ENCODE results near the gene SLC5A3. TPM values are rescaled to one million over a fixed set of nuclear protein-coding genes. Genes with fewer than 3 reads are reported as not detected.

The SLC5A3 gene
- total and polyA plus RNA-seq, 10 donors: 1.1 to 22.3 (median 10.5) TPM

DNA sequence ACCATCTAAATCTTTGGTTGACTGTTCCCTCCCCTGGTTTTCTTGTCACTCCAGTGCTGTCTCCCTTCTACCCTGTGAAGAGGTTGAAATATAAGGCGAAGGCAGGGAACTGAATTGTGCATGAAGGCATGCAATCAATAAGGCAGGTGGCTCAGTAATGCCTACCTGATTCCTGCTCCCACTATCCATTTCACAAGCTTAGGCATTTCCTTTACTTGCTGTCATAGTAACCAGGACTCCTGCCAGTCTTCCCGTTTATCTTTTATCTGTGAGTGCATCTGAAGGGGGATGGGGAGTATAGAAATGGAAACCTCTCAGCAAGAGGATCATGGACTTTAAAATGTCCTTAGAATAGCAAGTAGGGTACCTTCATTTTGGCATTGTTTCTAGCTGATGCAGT, 40.5 kb downstream of the SLC5A3 start:
- H3K9me3 ChIP-seq: no peaks in the 10 kb centered on the region
- intact Hi-C loops (cut with DNase I; ENCODE audit: low total_unique reads): no loop called here
- no peak overlapping the region for H3K4me3 ChIP-seq
- no peak overlapping the region for H3K27ac ChIP-seq
- H3K36me3 ChIP-seq: peaks cover 0 to 3% (median 0%) of the 10 kb centered on the region in 6 donors
- TF ChIP-seq, protein P1, sequence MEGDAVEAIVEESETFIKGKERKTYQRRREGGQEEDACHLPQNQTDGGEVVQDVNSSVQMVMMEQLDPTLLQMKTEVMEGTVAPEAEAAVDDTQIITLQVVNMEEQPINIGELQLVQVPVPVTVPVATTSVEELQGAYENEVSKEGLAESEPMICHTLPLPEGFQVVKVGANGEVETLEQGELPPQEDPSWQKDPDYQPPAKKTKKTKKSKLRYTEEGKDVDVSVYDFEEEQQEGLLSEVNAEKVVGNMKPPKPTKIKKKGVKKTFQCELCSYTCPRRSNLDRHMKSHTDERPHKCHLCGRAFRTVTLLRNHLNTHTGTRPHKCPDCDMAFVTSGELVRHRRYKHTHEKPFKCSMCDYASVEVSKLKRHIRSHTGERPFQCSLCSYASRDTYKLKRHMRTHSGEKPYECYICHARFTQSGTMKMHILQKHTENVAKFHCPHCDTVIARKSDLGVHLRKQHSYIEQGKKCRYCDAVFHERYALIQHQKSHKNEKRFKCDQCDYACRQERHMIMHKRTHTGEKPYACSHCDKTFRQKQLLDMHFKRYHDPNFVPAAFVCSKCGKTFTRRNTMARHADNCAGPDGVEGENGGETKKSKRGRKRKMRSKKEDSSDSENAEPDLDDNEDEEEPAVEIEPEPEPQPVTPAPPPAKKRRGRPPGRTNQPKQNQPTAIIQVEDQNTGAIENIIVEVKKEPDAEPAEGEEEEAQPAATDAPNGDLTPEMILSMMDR (IDR thresholded peaks at IDR 0.05 in 8 of 11, conservative IDR thresholded peaks at IDR 0.05 in 3 of 11): no peak
- TF ChIP-seq POLR2AphosphoS5 (IDR thresholded peaks at IDR 0.05) (no peak), POLR2A (IDR thresholded peaks at IDR 0.05) (no peak)
- DNase-seq: no peak
- H3K4me1 ChIP-seq: peaks cover 0 to 16% (median 0%) of the 10 kb centered on the region in 6 donors
- 32 to 64% (median 57%) methylated on average over 2 of the region's 2 CpGs for WGBS, 5 donors
- H3K27me3 ChIP-seq (replicated peaks in 1 of 7): no peaks in the 10 kb centered on the region

DNA sequence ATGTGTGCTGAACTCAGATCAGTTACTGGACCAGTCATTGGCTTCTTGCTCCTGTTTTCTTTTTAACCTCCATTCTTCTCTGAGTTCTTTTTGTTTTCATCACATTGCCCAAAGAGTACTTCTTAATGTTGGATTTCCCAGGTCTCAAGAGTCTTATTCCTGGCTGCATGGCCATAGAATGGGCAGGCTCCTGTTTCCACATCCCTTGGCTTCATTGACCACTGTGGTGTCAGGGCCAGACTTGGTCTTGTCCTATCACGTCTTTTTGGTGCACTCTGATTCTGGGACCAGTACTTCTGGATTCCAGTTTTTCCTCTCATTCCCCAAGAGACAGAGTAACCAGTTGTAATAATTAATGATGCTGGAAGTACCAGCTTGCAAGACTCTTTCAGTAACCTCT, 41.8 kb downstream of the SLC5A3 start:
- intact Hi-C loops (cut with DNase I; ENCODE audit: low total_unique reads): no loop called here
- TF ChIP-seq POLR2A (IDR thresholded peaks at IDR 0.05) (no peak), POLR2AphosphoS5 (IDR thresholded peaks at IDR 0.05) (no peak)
- TF ChIP-seq, protein P1 (IDR thresholded peaks at IDR 0.05 in 8 of 11, conservative IDR thresholded peaks at IDR 0.05 in 3 of 11): no peak
- Histone ChIP-seq H3K9me3 (no peaks in the 10 kb centered on the region), H3K4me1 (peaks cover 0 to 16% (median 0%) of the 10 kb centered on the region in 6 donors), H3K4me3 (no peak overlapping the region), H3K27me3 (replicated peaks in 1 of 7) (no peaks in the 10 kb centered on the region), H3K27ac (no peak overlapping the region), H3K36me3 (peaks cover 0 to 3% (median 0%) of the 10 kb centered on the region in 6 donors)
- WGBS, 5 donors: 90 to 97% (median 93%) methylated on average over 1 of the region's 1 CpG
- no peak for DNase-seq

DNA sequence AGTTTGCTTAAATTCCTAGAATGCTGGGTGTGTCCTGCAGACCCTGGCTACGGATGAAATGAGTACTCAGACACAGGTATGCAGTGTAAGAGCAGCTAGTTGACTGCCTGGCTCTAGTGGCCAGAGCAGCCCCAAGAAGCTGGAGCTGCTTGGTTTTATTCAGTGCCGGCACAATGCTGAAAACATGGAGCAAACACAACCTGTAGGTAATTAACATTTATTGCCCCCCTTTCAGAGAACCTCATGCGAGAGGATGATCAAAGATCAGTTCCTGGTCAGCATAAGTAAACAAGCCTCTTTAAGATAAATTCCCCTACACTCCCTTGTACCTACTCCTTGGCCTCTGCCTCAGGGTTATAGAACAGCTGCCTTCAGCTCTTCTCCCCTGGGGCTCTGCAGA, 43.2 kb downstream of the SLC5A3 start:
- intact Hi-C loops (cut with DNase I; ENCODE audit: low total_unique reads): no loop called here
- no peaks in the 10 kb centered on the region for H3K27me3 ChIP-seq (replicated peaks in 1 of 7)
- no peak overlapping the region for H3K27ac ChIP-seq
- H3K4me3 ChIP-seq: no peak overlapping the region
- H3K36me3 ChIP-seq: peaks cover 0 to 3% (median 0%) of the 10 kb centered on the region in 6 donors
- 96 to 100% (median 96%) methylated on average over 3 of the region's 3 CpGs for WGBS, 5 donors
- H3K9me3 ChIP-seq: no peaks in the 10 kb centered on the region
- TF ChIP-seq POLR2A (IDR thresholded peaks at IDR 0.05) (no peak), POLR2AphosphoS5 (IDR thresholded peaks at IDR 0.05) (no peak)
- TF ChIP-seq, protein P1 (IDR thresholded peaks at IDR 0.05 in 8 of 11, conservative IDR thresholded peaks at IDR 0.05 in 3 of 11): no peak
- peaks cover 0 to 16% (median 0%) of the 10 kb centered on the region in 6 donors for H3K4me1 ChIP-seq
- DNase-seq: no peak

DNA sequence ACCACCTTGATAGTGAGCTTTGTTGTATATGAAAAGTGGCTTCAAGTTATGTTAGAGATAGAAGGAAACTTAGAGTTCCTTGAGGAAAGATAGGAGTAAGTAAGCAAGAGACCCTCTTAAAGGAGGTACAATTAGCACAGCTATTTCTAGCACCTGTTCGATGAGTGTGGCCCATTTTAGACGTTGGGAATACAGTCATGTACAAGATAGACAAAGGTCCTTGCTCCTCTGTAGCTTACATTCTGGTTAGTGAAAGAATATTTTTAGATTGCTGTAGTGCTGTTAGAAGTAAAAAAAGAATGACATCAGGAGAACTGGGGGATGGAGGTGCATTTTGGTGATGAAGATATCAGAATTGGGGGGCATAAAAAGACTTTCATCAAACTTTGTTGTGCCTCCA, 47.5 kb downstream of the SLC5A3 start:
- DNase-seq: no peak
- 83 to 95% (median 93%) methylated on average over 2 of the region's 2 CpGs for WGBS, 5 donors
- peaks cover 0 to 20% (median 5%) of the 10 kb centered on the region in 6 donors for H3K36me3 ChIP-seq
- H3K4me1 ChIP-seq: no peaks in the 10 kb centered on the region
- no peaks in the 10 kb centered on the region for H3K27me3 ChIP-seq (replicated peaks in 1 of 7)
- TF ChIP-seq POLR2AphosphoS5 (IDR thresholded peaks at IDR 0.05): no peak
- no peak overlapping the region for H3K27ac ChIP-seq
- H3K9me3 ChIP-seq: no peaks in the 10 kb centered on the region
- intact Hi-C loops (cut with DNase I; ENCODE audit: low total_unique reads): no loop called here
- no peak overlapping the region for H3K4me3 ChIP-seq

DNA sequence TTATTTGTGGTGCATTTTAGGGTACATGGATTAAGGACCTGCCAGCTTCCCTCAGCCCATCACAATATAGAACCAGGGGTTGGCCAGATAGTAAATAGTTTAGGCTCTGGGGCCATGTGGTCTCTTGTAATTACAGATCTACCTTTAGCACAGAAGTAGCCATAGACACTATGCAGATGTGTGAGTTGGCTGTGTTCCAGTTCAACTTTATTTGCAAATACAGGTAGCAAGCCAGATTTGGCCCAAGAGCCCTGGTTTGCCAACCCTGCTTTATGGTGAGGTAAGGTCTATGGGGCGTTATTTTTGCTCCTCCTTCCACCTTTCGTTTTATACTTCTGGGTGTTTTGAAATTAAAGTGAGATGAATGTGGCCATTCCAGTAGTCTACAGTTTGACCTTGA, 48.7 kb downstream of the SLC5A3 start:
- no peak for DNase-seq
- TF ChIP-seq POLR2A (IDR thresholded peaks at IDR 0.05) (no peak), POLR2AphosphoS5 (IDR thresholded peaks at IDR 0.05) (no peak)
- TF ChIP-seq, protein P1 (IDR thresholded peaks at IDR 0.05 in 8 of 11, conservative IDR thresholded peaks at IDR 0.05 in 3 of 11): no peak
- Histone ChIP-seq H3K27ac (no peak overlapping the region), H3K4me3 (no peak overlapping the region), H3K27me3 (replicated peaks in 1 of 7) (no peaks in the 10 kb centered on the region), H3K4me1 (no peaks in the 10 kb centered on the region), H3K36me3 (peaks cover 0 to 29% (median 16%) of the 10 kb centered on the region in 6 donors), H3K9me3 (no peaks in the 10 kb centered on the region)
- intact Hi-C loops (cut with DNase I; ENCODE audit: low total_unique reads): no loop called here
- 80 to 90% (median 88%) methylated on average over 2 of the region's 2 CpGs for WGBS, 5 donors
